NCI-H2107 treated with DMSO at 0.1 percent for 48 hours (cell line): ENCODE measurements around the gene WDR1.
A peak's percentile ranks its signal among the peaks of the same experiment; 100 is the strongest.

ENCODE experiments used
- DNase-seq: peaks from one replicate; lab custom pipeline; 2025; ENCODE audit not compliant: unreplicated experiment; lab: John Stamatoyannopoulos, UW

Gene WDR1

GRCh38 chr4:10115271-10115796 is 1.3 kb downstream of the WDR1 start:
- no peak for DNase-seq

DNA sequence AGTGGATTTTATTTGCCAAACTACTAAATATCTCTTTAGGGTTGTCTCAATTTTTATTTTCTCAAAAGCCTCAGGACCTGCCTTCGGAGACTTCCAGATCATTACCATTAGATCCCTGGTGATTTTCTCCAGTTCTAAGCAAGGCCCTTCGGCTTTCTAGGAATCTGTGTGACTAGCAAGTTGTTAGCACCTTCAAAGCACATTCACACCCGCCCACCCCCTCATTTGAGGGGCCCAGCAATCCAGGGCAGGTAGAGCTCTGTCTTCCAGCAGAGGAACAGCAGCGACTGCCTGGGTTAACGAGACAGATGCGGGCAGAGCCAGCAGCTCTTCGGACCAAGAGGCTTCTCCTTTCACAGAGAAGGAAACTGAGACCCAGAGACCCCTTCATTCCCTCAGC is 2.0 kb downstream of the WDR1 start:
- no peak for DNase-seq

DNA sequence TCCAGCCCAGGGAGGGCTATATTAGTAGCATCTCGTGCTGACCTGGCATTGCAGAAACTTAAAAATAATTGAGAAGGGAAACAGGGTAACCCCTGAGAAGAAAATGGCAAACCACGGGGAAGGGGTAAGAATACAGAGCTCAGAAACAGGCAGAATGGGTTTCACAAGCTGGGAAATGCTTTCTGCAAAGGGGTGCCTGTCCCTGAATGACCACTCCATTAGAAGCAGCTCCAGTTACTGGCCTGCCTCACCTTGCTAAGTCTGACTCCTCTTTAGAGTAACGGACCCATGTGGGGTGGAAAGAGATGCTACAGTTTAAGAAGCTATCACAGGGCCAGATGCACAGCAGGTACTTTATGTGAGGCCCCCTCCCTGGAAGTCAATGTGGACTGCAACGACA is 2.5 kb downstream of the WDR1 start:
- DNase-seq = no peak

DNA sequence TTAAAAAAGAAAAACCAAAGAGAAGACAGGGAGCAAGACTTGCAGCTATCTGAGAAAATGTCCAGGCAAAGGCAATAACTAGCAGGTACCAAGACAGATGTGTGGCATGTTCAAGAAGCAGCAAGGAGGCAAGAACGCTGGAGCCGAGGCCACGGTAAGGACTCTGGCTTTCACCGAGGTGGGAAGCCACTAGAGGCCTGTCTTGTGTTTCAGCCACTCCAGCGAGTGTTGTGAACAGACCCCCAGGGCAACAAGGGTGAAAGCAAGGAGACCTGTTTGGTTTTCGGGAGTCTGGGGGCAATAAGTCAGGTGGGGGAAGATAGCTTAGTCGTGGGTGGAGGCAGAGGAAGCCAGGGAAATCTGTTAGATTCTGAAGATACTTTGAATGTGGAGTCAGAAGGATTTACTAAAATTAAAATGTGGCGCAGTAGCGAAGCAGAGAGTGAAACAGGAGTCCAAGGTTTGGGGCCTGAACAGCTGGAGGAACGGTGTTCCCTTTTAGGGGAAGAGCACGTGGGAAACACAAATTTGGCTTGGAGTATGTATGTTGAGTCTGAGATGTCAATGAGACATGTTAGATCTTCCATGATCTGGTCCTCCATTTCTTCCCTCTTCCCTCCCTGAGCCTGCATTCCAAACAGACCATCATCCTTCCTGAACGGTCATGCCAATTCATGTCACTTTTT is 3.1 kb downstream of the WDR1 start:
- DNase-seq = no peak

GRCh38 chr4:10112658-10113284 is 3.8 kb downstream of the WDR1 start:
- no peak for DNase-seq

GRCh38 chr4:10111067-10111801 is 5.4 kb downstream of the WDR1 start:
- DNase-seq = no peak

- no peak for DNase-seq
Observed at GRCh38 chr4:10109995-10110670, 6.5 kb downstream of the WDR1 start.

DNA sequence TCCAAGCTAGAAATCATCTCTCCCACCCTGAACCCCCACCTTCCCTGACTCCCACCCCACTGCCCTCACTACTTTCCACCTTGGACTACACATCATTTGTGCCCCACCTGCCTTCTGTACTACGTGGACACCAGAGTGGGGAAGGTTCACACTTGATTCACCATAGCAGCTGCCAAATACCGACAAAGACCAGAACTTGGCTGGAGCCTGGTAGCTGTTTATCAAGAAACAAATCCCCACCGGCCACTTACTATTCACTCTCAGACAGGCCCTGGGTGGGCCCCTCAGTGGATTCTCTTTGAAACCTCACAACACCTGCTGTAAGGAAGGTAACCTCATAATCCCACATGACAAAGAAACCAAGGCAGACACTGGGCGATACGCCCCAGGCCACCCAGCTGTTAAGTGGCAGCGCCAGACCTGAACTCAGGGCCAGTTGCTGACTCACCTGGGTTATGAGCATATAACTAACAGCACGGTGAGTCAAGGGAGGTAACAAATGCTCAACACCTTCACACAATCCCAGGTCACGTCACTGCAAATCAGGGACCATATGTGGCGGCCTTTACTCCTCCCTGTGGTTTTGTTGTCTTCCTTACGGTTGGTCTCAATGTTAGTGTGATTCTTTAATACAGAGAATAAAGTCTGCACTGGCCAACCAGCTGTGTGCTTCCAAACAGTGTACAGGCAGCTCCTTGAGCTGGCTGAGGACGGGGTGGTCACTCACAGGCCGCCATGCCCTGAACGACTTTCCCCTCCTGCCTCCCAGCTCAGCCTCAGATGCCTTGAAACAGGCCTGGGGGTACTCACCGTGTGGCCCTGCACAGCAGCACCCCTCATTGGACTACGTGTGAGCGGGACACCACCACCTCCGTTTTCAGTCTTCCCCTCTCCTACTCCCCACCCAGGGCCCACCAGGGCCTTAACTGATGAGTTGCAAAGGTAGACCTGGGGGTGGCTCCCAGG is 7.5 kb downstream of the WDR1 start:
- DNase-seq = no peak

GRCh38 chr4:10108391-10108790 is 8.2 kb downstream of the WDR1 start:
- no peak for DNase-seq

GRCh38 chr4:10107111-10108091 is 9.2 kb downstream of the WDR1 start:
- DNase-seq = no peak

GRCh38 chr4:10106421-10107039 is 10.1 kb downstream of the WDR1 start:
- no peak for DNase-seq

DNA sequence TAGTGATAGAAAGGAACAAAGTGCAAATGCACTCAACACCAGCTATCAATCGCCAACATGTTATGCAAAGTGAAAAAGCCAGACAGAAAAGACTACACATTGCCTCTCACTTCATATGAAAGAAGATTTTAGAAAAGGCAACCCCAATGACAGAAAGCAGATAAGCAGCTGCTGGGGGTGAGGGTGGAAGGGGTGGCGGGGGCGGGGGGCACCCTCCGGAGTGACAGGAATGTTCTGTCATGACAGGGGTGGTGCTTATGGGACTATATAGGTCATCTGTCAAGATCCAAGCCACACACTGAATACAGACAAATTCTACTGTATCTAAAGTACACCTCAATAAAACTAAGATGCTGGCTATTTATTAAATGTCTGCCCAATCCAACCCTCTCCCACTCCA is 10.7 kb downstream of the WDR1 start:
- no peak for DNase-seq

DNA sequence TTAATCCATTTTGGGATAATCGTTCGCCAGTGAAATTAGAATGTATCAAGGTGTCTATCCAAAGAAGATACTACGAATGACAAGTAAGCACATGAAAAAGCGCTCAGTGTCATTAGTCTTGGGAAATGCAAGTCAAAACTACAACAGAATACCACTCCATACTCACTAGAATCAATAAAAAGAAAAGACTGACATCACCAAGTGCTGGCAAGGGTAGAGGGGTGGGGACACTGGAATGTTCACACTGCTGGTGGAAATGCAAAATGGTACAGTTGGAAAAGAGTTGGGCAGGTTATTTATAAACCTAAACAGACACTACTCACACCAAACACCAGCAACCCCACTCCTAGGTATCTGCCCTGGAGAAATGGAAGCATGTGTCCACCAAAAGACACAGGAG is 11.2 kb downstream of the WDR1 start:
- DNase-seq = no peak

DNA sequence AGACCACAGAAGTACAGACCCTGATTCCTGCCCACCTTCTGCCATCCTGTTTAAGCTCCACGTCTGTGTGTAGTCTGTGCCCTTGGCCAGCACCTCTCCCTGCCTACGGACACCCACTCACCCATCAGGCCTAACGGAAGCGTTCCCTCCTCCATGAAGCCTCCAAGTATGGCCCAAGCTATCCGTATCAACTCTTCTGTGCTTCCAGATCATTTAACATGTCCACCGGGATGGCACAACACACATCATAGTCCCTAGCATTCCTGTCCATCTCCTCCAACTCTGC is 11.7 kb downstream of the WDR1 start:
- no peak for DNase-seq

DNA sequence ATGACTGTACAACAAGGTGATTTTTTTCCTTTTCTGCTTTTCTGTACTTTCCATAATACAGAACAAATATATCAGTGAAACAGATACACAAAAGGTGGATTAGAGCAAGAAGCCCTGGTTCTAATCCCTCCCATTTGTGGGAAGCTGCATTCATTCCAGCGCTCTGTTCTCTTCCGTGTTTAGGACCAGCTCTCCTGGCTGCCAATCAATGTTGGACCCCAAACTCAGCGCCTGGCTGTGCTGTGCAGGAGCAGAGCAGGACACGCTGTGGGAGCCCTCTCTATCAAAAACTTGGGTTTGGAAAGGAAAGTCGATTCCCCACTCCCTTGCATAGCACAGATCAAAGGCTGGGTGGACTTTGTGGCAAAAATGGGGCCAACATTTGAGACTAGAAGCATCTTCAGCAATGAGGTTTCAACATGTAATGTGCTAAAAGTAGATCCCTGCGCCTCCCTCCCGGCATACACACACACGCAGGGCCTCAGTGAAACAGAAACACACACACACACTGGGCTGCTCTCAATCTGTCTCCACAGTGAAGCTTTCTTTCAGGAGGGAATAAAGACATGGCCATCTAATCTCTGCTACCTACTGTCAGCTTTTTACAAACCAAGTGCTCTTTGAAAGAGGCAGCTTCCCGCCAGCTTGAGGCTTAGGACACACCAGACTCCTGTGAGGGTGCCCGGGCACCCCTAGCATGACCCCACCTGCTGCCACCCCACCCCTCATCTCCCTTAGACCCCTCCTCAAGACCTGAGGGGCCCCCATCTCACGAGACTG is 12.2 kb downstream of the WDR1 start:
- no peak for DNase-seq

GRCh38 chr4:10102474-10103332 is 13.9 kb downstream of the WDR1 start:
- peak; percentile 8 for DNase-seq
